Measurements from ENCODE around the gene NCLN.
"Not testable (repeated sequence)": the region's sequence is repeated elsewhere in the genome, so short reads cannot be mapped to it uniquely, and the experiment has no call there.

Gene NCLN

GRCh38 chr19:3179739-3180293 lies 5.9 kb upstream of the NCLN start:
- FAIRE-seq (peak; percentile 35), DNase-seq (ENCODE audit: insufficient read length, low spot score) (no peak)

- FAIRE-seq (no peak), DNase-seq (ENCODE audit: insufficient read length, low spot score) (no peak)
These were observed 1.7 kb upstream of the NCLN start for GRCh38 chr19:3183721-3184641.

GRCh38 chr19:3184847-3185460 lies 776 bp upstream of the NCLN start:
- FAIRE-seq (no peak), DNase-seq (ENCODE audit: insufficient read length, low spot score) (no peak)

GRCh38 chr19:3186160-3186688 lies 494 bp downstream of the NCLN start:
- FAIRE-seq (no peak), DNase-seq (ENCODE audit: insufficient read length, low spot score) (no peak)

GRCh38 chr19:3186891-3187661 lies 1.3 kb downstream of the NCLN start:
- no peak for FAIRE-seq
- no peak for DNase-seq (ENCODE audit: insufficient read length, low spot score)

GRCh38 chr19:3187662-3188511 lies 2.2 kb downstream of the NCLN start:
- DNase-seq (ENCODE audit: insufficient read length, low spot score) (no peak), FAIRE-seq (no peak)

GRCh38 chr19:3188627-3189596 lies 3.2 kb downstream of the NCLN start:
- FAIRE-seq (no peak), DNase-seq (ENCODE audit: insufficient read length, low spot score) (no peak)

- no peak for FAIRE-seq
These were observed 4.2 kb downstream of the NCLN start for GRCh38 chr19:3189702-3190469.

GRCh38 chr19:3190470-3190770 lies 4.7 kb downstream of the NCLN start:
- FAIRE-seq (no peak), DNase-seq (ENCODE audit: insufficient read length, low spot score) (no peak)

More at GRCh38 chr19:3189702-3190469, 4.2 kb downstream of the NCLN start:
- DNase-seq (ENCODE audit: insufficient read length, low spot score) = no peak

- DNase-seq (ENCODE audit: insufficient read length, low spot score) (no peak), FAIRE-seq (no peak)
These were observed 5.4 kb downstream of the NCLN start for GRCh38 chr19:3190921-3191805.

- DNase-seq (ENCODE audit: insufficient read length, low spot score); FAIRE-seq: not testable (repeated sequence)
These were observed 6.0 kb downstream of the NCLN start for GRCh38 chr19:3191806-3192104.

GRCh38 chr19:3192228-3192635 lies 6.5 kb downstream of the NCLN start:
- no peak for DNase-seq (ENCODE audit: insufficient read length, low spot score)
- FAIRE-seq = no peak

- no peak for DNase-seq (ENCODE audit: insufficient read length, low spot score)
- no peak for FAIRE-seq
These were observed 7.0 kb downstream of the NCLN start for GRCh38 chr19:3192684-3193083.

GRCh38 chr19:3193256-3194105 lies 7.8 kb downstream of the NCLN start:
- FAIRE-seq (no peak), DNase-seq (ENCODE audit: insufficient read length, low spot score) (no peak)

- no peak for FAIRE-seq
- no peak for DNase-seq (ENCODE audit: insufficient read length, low spot score)
These were observed 8.7 kb downstream of the NCLN start for GRCh38 chr19:3194106-3195087.

Data from GM19239 (cell line).